Astrocyte of the spinal cord (primary cell): ENCODE data around the gene TRDMT1.
A peak's percentile ranks its signal among the peaks of the same experiment; 100 is the strongest.

Experiments used
- DNase-seq: peaks from one replicate; pipeline ENCODE4 v3.0.0; 2011; ENCODE audit warnings: low read depth, low spot score
- H3K4me3 ChIP-seq: 2 replicates; pipeline ENCODE4 v1.5.1; 2011; ENCODE audit warnings: low read depth, mild to moderate bottlenecking, low read length, moderate library complexity
- in situ Hi-C: cut with HindIII; loops from 2 replicates; pipeline ENCODE4 v1.10.0; 2017; ENCODE audit warnings: low sequenced_read_pairs
- TF ChIP-seq, protein P1 (sequence below): IDR thresholded peaks from 2 replicates; pipeline ENCODE4 v1.5.1; 2012; ENCODE audit warnings: low read depth, mild to moderate bottlenecking, low read length, inconsistent platforms

The TRDMT1 gene

DNA sequence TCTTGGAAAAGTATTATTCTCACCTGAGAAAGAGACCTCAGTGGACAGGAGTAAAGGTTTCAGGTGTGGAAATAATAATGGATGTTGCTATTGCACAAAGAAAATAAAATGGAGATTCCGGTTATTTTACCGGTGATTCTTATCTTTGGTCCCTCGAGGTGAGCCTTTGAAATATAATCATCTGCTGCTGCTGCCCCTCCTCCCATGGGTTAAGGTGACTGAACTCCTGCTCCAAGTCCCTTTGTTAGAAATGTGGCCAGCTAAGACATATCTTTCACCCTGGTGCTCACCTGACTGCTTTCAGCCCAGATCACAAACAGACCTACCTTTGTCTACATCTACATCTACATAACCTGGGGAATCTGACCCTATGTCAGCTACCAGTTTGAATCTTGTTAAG lies 77.5 kb downstream of the TRDMT1 start:
- no peak overlapping the region for H3K4me3 ChIP-seq
- no peak for DNase-seq
- TF ChIP-seq, protein P1, sequence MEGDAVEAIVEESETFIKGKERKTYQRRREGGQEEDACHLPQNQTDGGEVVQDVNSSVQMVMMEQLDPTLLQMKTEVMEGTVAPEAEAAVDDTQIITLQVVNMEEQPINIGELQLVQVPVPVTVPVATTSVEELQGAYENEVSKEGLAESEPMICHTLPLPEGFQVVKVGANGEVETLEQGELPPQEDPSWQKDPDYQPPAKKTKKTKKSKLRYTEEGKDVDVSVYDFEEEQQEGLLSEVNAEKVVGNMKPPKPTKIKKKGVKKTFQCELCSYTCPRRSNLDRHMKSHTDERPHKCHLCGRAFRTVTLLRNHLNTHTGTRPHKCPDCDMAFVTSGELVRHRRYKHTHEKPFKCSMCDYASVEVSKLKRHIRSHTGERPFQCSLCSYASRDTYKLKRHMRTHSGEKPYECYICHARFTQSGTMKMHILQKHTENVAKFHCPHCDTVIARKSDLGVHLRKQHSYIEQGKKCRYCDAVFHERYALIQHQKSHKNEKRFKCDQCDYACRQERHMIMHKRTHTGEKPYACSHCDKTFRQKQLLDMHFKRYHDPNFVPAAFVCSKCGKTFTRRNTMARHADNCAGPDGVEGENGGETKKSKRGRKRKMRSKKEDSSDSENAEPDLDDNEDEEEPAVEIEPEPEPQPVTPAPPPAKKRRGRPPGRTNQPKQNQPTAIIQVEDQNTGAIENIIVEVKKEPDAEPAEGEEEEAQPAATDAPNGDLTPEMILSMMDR: no peak
- in situ Hi-C loops: no loop called here

DNA sequence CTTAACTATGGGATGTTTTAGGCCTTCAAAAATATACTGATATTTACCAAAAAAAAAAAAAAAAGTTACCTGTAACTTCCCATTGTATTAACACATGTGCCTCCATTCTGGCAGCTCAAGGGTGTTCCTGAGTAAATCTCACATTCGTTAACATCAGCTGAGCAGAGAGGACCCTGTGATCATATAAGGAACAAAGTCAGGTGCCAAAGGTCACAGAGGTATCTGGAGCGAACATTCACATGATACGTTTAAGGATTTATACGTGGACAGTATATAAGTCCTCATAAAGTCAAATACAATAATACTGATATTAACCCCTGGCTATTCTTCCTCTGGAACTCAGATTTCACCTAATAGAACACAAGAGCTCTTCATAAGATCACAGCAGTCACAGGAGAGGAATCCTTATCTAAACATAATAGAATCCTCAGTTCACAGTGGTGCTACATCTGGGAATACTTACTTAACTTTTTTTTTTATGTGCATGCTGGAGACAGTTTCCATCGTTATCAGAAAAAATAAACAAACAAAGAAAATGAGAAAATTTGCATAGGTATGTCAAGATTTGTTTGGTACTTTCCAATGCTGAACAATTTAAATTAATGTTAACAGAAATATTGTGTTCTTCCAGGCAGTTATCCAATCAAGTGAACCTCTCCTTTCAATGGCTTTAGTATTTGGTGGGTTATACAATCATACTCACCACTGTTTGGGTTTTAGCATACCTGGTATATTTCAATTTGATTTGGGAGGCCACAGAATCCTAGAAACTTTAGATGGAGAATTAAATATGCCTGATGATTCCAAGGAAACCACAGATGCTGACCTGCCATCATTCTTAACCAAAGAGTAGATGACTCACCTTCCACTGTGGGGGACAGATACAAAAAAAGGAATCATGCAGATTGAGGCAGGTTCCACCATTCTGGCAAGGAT lies 78.5 kb downstream of the TRDMT1 start:
- TF ChIP-seq, protein P1: no peak
- H3K4me3 ChIP-seq: no peak overlapping the region
- in situ Hi-C loops: no loop called here
- peak; percentile 91 for DNase-seq

DNA sequence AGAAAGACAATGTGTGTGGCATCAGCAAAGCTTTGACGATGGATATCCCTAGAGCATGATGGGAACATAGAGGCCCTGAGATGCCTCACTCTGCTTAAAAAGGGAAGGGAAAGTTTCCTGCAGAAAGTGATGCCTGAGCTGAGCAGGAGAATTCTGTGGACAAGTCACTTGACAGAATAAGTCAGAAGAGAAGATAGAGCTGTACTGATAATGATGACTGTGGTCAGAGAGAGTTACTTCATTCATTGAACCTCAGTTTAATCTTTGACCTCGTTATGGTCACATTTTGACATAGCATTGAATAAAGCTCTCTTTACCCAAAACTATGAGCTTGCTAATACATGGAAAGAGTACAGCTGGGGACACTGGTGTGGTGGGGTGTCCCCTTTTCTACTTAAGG lies 79.4 kb downstream of the TRDMT1 start:
- in situ Hi-C loops: no loop called here
- TF ChIP-seq, protein P1: no peak

GRCh38 chr10:17120694-17121093 lies 80.8 kb downstream of the TRDMT1 start:
- DNase-seq: no peak
- in situ Hi-C loops: no loop called here
- no peak overlapping the region for H3K4me3 ChIP-seq
- TF ChIP-seq, protein P1: no peak

More for the DNA sequence above, 79.4 kb downstream of the TRDMT1 start:
- H3K4me3 ChIP-seq: no peak overlapping the region
- DNase-seq: no peak

- in situ Hi-C loops: no loop called here
- TF ChIP-seq, protein P1: no peak
- DNase-seq: no peak
- H3K4me3 ChIP-seq: no peak overlapping the region
Measured at GRCh38 chr10:17119845-17120244, 81.6 kb downstream of the TRDMT1 start.

DNA sequence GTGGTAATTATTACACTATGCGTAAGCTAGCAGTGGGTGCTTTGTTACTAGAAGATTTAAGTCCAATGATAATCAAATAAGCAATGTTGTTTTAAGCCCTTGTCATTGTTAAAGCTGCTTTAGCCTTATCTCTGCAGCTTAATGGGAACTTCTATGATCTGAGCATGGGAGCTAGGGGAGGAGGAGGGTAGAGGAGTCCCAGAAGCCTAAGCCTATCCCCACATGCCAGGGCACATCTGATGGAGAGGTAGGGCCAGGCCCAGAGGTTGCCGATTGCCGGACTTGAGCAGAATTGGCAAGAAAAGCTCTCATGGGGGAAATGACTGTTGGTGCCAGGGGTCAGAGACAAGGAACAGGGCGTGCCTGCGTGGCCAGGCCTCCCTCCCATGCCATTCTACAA lies 85.3 kb downstream of the TRDMT1 start:
- no peak for DNase-seq
- H3K4me3 ChIP-seq: no peak overlapping the region
- TF ChIP-seq, protein P1: no peak
- in situ Hi-C loops: no loop called here
